Mesendoderm (in vitro differentiated cells): ENCODE measurements around the gene TAOK3.

Source experiments
- DNase-seq: peaks from one replicate; pipeline ENCODE4 v3.0.0; 2013
- H2AK5ac ChIP-seq: 2 replicates; pipeline ENCODE4 v1.6.1; 2013; ENCODE audit warnings: low read length, inconsistent platforms
- H2BK120ac ChIP-seq: 2 replicates; pipeline ENCODE4 v1.6.1; 2013; ENCODE audit warnings: low read depth, mild to moderate bottlenecking, low read length, moderate library complexity, mixed read lengths
- H2BK15ac ChIP-seq: replicated peaks from 2 replicates; pipeline ENCODE4 v1.6.1; 2013; ENCODE audit warnings: low read depth, mild to moderate bottlenecking, moderate library complexity
- H2BK5ac ChIP-seq: 2 replicates; pipeline ENCODE4 v1.6.1; 2013; ENCODE audit warnings: low read length, inconsistent platforms
- H3K18ac ChIP-seq: 2 replicates; pipeline ENCODE4 v1.6.1; 2013; ENCODE audit warnings: mild to moderate bottlenecking, low read length, mixed read lengths
- H3K23ac ChIP-seq: one replicate; pipeline ENCODE4 v1.6.1; 2013; ENCODE audit warnings: low read length
- H3K27ac ChIP-seq: 2 replicates; pipeline ENCODE4 v1.5.1; 2013; ENCODE audit warnings: low read depth, mild to moderate bottlenecking, inconsistent platforms, low read length, moderate library complexity
- H3K27me3 ChIP-seq: 2 replicates; pipeline ENCODE4 v1.6.1; 2013; ENCODE audit warnings: low read length, control low read depth, mild to moderate bottlenecking, inconsistent platforms; ENCODE audit not compliant: insufficient read depth, poor library complexity
- H3K36me3 ChIP-seq: 2 replicates; pipeline ENCODE4 v1.6.1; 2013; ENCODE audit warnings: low read length, inconsistent platforms; ENCODE audit not compliant: control insufficient read depth, insufficient read depth
- H3K4ac ChIP-seq: one replicate; pipeline ENCODE4 v1.6.1; 2013; ENCODE audit warnings: low read depth, mild to moderate bottlenecking, low read length, moderate library complexity
- H3K4me1 ChIP-seq: 2 replicates; pipeline ENCODE4 v1.6.1; 2013; ENCODE audit warnings: low read depth, low read length, inconsistent platforms; ENCODE audit not compliant: control insufficient read depth
- H3K4me2 ChIP-seq: 2 replicates; pipeline ENCODE4 v1.6.1; 2013; ENCODE audit warnings: low read length
- H3K4me3 ChIP-seq: 2 replicates; pipeline ENCODE4 v1.5.1; 2013; ENCODE audit warnings: mild to moderate bottlenecking, low read length
- H3K56ac ChIP-seq: one replicate; pipeline ENCODE4 v1.6.1; 2013; ENCODE audit warnings: low read length
- H3K79me1 ChIP-seq: 2 replicates; pipeline ENCODE4 v1.6.1; 2013; ENCODE audit warnings: low read length, inconsistent platforms
- H3K79me2 ChIP-seq: 2 replicates; pipeline ENCODE4 v1.6.1; 2013; ENCODE audit warnings: mild to moderate bottlenecking, low read length; ENCODE audit not compliant: control insufficient read depth, insufficient read depth
- H3K9ac ChIP-seq: 2 replicates; pipeline ENCODE4 v1.6.1; 2013; ENCODE audit warnings: low read length, inconsistent platforms
- H4K5ac ChIP-seq: one replicate; pipeline ENCODE4 v1.6.1; 2013; ENCODE audit warnings: low read length
- H4K8ac ChIP-seq: one replicate; pipeline ENCODE4 v1.6.1; 2013; ENCODE audit warnings: low read depth, mild to moderate bottlenecking, control low read depth, low read length, moderate library complexity
- WGBS: extraction: QIAGEN DNeasy Blood & Tissue Kit; methylation state at CpG from one replicate; pipeline ENCODE4 v1.1.7; 2013; ENCODE audit warnings: low lambda C conversion rate, missing lambda C conversion rate; ENCODE audit not compliant: insufficient coverage; ENCODE audit errors: extremely low coverage; 5-methylcytosine and 5-hydroxymethylcytosine counted together

TAOK3 gene

DNA sequence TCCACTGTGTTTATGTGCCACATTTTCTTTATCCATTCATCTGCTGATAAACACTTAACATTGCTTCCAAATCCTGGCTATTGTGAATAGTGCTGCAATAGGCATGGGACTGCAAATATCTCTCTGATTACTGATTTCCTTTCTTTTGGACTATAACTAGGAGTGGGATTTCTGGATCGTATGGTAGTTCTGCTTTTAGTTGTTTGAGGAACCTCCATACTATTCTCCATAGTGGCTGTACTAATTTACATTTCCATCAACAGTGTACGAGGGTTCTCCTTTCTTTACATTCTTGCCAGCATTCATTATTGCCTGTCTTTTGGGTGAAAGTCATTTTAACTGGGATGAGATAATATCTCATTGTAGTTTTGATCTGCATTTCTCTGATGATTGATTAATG lies 47.6 kb downstream of the TAOK3 start:
- Histone ChIP-seq H3K4me2 (no peak overlapping the region), H4K5ac (no peak overlapping the region), H3K4me1 (no peaks in the 10 kb centered on the region), H3K79me2 (no peaks in the 10 kb centered on the region), H3K23ac (no peak overlapping the region), H3K18ac (no peak overlapping the region), H3K4ac (no peak overlapping the region), H2BK120ac (no peak overlapping the region), H3K56ac (no peak overlapping the region), H2BK15ac (no peak overlapping the region), H3K27me3 (no peaks in the 10 kb centered on the region), H3K4me3 (no peak overlapping the region), H3K27ac (no peak overlapping the region), H2BK5ac (no peak overlapping the region), H3K9ac (no peak overlapping the region), H2AK5ac (no peak overlapping the region), H3K36me3 (no peaks in the 10 kb centered on the region), H3K79me1 (no peaks in the 10 kb centered on the region), H4K8ac (no peak overlapping the region)
- no CpG with 5 or more reads among the region's 2 CpGs for WGBS
- no peak for DNase-seq

DNA sequence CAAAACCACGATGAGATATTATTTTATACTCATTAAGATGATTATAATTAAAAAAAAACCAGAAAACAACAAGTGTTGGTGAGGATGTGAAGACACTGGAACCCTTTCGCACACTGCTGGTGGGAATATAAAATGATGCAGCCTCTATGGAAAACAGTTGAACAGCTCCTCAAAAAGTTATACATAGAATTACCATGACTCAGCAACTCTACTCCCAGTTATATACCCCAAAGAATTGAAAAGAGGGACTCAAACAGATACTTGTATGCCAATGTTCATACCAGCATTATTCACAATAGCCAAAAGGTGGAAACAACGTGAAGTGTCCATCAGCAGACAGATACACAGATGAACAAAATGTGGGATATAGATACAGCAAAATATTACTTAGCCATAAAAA lies 53.1 kb downstream of the TAOK3 start:
- no peak for DNase-seq
- WGBS = no CpG with 5 or more reads among the region's 3 CpGs

DNA sequence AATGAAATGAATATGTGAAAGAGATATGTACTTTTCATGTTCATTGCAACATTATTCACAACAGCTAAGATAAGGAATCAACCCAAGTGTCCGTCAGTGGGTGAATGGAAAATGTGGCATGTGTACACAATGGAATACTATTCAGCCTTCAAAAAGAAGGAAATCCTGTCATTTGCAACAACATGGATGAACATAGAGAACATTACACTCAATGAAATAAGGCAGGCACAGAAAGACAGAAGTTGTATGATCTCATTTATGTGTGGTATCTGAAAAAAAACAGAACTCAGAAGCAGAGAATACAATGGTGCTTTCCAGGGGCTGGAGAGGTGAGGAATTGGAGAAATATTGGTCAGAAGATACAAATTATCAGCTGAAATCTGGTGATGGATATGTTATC lies 54.0 kb downstream of the TAOK3 start:
- WGBS = no CpG with 5 or more reads among the region's 1 CpG

More for the DNA sequence above, 53.1 kb downstream of the TAOK3 start:
- Histone ChIP-seq H2BK120ac (no peak overlapping the region), H3K4me3 (no peak overlapping the region), H3K79me2 (no peaks in the 10 kb centered on the region), H3K56ac (no peak overlapping the region), H2AK5ac (no peak overlapping the region), H3K79me1 (no peaks in the 10 kb centered on the region), H3K27ac (no peak overlapping the region), H3K4ac (no peak overlapping the region), H3K9ac (no peak overlapping the region), H3K4me1 (no peaks in the 10 kb centered on the region), H3K36me3 (no peaks in the 10 kb centered on the region), H4K8ac (no peak overlapping the region), H2BK5ac (no peak overlapping the region), H3K23ac (no peak overlapping the region), H3K18ac (no peak overlapping the region), H4K5ac (no peak overlapping the region), H2BK15ac (no peak overlapping the region), H3K27me3 (no peaks in the 10 kb centered on the region), H3K4me2 (no peak overlapping the region)

DNA sequence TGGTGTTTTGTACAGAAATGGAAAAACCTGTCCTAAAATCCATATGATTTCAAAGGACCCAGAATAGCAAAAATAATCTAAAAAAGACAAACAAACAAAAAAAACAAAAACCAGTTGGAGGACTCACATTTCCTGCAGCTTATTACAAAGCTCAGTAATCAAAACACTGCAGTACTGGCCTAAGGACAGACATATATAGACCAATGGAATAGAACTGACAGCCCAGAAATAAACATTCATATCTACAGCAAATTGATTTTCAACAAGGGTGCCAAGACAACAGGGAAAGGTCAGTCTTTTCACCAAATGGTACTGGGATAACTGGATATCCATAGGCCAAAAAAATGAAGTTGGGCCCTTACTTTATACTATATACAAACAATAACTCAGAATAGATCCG lies 55.0 kb downstream of the TAOK3 start:
- no peak overlapping the region for H2AK5ac ChIP-seq
- no CpG with 5 or more reads among the region's 1 CpG for WGBS
- no peak overlapping the region for H3K4ac ChIP-seq
- H3K27me3 ChIP-seq = no peaks in the 10 kb centered on the region
- H3K79me1 ChIP-seq = no peaks in the 10 kb centered on the region
- H3K56ac ChIP-seq = no peak overlapping the region
- H3K4me2 ChIP-seq = no peak overlapping the region
- no peak overlapping the region for H4K5ac ChIP-seq
- no peaks in the 10 kb centered on the region for H3K36me3 ChIP-seq
- H3K18ac ChIP-seq = no peak overlapping the region
- H2BK120ac ChIP-seq = no peak overlapping the region
- no peak overlapping the region for H3K9ac ChIP-seq
- no peak for DNase-seq
- H4K8ac ChIP-seq = no peak overlapping the region
- H2BK5ac ChIP-seq = no peak overlapping the region
- H3K79me2 ChIP-seq = no peaks in the 10 kb centered on the region
- H3K27ac ChIP-seq = no peak overlapping the region
- no peak overlapping the region for H3K4me3 ChIP-seq
- H2BK15ac ChIP-seq = no peak overlapping the region
- no peaks in the 10 kb centered on the region for H3K4me1 ChIP-seq
- H3K23ac ChIP-seq = no peak overlapping the region

More for the DNA sequence above, 54.0 kb downstream of the TAOK3 start:
- Histone ChIP-seq H3K23ac (no peak overlapping the region), H2BK120ac (no peak overlapping the region), H3K27me3 (no peaks in the 10 kb centered on the region), H4K5ac (no peak overlapping the region), H2BK5ac (no peak overlapping the region), H3K4me2 (no peak overlapping the region), H2AK5ac (no peak overlapping the region), H3K79me2 (no peaks in the 10 kb centered on the region), H2BK15ac (no peak overlapping the region), H3K4ac (no peak overlapping the region), H3K56ac (no peak overlapping the region), H3K27ac (no peak overlapping the region), H3K9ac (no peak overlapping the region), H3K4me3 (no peak overlapping the region), H3K79me1 (no peaks in the 10 kb centered on the region), H3K4me1 (no peaks in the 10 kb centered on the region), H3K36me3 (no peaks in the 10 kb centered on the region), H3K18ac (no peak overlapping the region), H4K8ac (no peak overlapping the region)
- DNase-seq = no peak

DNA sequence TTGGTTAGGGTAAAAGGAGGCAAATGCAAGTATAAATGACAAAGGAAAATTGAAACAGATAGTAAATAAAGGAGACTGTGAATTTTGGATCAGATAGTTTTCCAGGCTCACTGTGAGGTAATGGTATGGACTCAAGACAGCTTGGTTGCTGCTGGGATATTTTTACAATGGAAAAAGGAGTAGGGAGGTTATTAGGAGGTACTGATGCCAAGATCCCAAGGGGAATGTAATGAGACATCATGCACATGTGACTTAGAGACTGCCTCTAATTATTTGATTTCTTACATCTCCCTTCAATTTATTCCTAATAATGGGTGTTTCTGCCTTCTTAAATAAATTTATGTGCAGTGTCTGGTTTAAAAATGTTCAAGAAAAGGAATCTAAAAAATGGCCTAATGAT lies 56.9 kb downstream of the TAOK3 start:
- H2BK5ac ChIP-seq = no peak overlapping the region
- no peak overlapping the region for H3K56ac ChIP-seq
- no peaks in the 10 kb centered on the region for H3K79me2 ChIP-seq
- H4K8ac ChIP-seq = no peak overlapping the region
- no peak overlapping the region for H4K5ac ChIP-seq
- H3K23ac ChIP-seq = no peak overlapping the region
- H3K4ac ChIP-seq = no peak overlapping the region
- no peaks in the 10 kb centered on the region for H3K36me3 ChIP-seq
- DNase-seq = no peak
- H2AK5ac ChIP-seq = no peak overlapping the region
- no peaks in the 10 kb centered on the region for H3K4me1 ChIP-seq
- no peak overlapping the region for H3K4me2 ChIP-seq
- no peak overlapping the region for H3K27ac ChIP-seq
- H3K9ac ChIP-seq = no peak overlapping the region
- no peaks in the 10 kb centered on the region for H3K79me1 ChIP-seq
- H3K27me3 ChIP-seq = no peaks in the 10 kb centered on the region
- no peak overlapping the region for H2BK120ac ChIP-seq
- no peak overlapping the region for H3K18ac ChIP-seq
- H3K4me3 ChIP-seq = no peak overlapping the region
- H2BK15ac ChIP-seq = no peak overlapping the region

DNA sequence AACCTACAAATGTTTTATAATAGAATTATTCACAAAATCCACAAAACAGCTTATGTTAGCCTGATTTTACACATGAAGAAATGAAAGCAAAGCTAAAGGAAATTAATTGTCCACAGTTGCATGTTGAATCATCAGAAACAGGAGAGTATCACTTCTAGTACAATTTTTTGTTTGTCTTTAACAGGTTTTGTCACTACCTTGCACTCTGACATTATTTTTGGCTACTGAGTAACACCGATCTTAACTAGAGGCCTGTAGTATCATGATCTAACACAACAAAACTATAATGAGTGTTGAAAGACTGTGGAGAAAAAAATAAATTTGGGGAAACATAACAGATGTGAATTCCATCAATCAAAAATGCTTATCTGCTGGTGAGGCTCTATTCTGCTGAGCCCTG lies 60.1 kb downstream of the TAOK3 start:
- Histone ChIP-seq H3K23ac (no peak overlapping the region), H3K9ac (no peak overlapping the region), H4K5ac (no peak overlapping the region), H2BK120ac (no peak overlapping the region), H3K4me2 (no peak overlapping the region), H3K27ac (no peak overlapping the region), H3K4me3 (no peak overlapping the region), H3K79me2 (no peaks in the 10 kb centered on the region), H2BK5ac (no peak overlapping the region), H3K4me1 (no peaks in the 10 kb centered on the region), H2AK5ac (no peak overlapping the region), H3K36me3 (no peaks in the 10 kb centered on the region), H3K18ac (no peak overlapping the region), H3K79me1 (no peaks in the 10 kb centered on the region), H3K27me3 (no peaks in the 10 kb centered on the region), H2BK15ac (no peak overlapping the region), H4K8ac (no peak overlapping the region), H3K4ac (no peak overlapping the region), H3K56ac (no peak overlapping the region)
- DNase-seq = no peak
- no CpG with 5 or more reads among the region's 1 CpG for WGBS
